ENCODE results near the gene HS6ST2. TPM values are rescaled to one million over a fixed set of nuclear protein-coding genes. Genes with fewer than 3 reads are reported as not detected.
A peak's percentile ranks its signal among the peaks of the same experiment; 100 is the strongest.
"Not testable (repeated sequence)": the region's sequence is repeated elsewhere in the genome, so short reads cannot be mapped to it uniquely, and the experiment has no call there.

HS6ST2 gene
- total RNA-seq, 1 donor from 2014 or later: 14.8 TPM

GRCh38 chrX:132955690-132956089, 2.7 kb downstream of the HS6ST2 start:
- TF ChIP-seq CTCF (IDR thresholded peaks at IDR 0.05; ENCODE audit: unreplicated experiment): no peak
- no peak for DNase-seq (ENCODE audit: low spot score, unreplicated experiment)
- Mint-ChIP-seq H3K4me1 (ENCODE audit: low read depth) (peaks cover 28% of the 10 kb centered on the region), H3K9me3 (ENCODE audit: low read depth) (no peaks in the 10 kb centered on the region), H3K4me3 (ENCODE audit: low read depth) (peak overlapping the region; percentile 82), H3K27ac (no peak overlapping the region), H3K27me3 (peaks cover 39% of the 10 kb centered on the region), H3K36me3 (ENCODE audit: insufficient read depth) (no peaks in the 10 kb centered on the region)

DNA sequence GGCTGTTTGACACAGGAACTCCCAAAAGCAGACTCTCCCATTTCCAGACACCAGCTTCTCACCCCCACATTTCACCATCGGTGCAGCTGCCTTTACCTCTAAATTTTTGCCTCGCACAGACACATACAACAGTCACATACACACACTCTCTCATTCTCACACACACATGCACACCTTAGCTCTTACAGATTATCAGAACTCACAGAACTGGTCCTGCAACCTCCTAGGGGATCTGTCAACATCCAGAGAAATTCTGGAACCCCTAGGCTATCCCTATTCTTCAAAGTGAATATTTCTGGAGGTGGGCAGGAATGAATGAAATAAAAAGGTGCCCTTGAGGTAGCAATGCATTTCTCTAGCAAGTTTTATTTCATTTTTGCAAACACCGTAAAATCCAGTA, 4.1 kb downstream of the HS6ST2 start:
- Mint-ChIP-seq H3K9me3 (ENCODE audit: low read depth) (no peaks in the 10 kb centered on the region), H3K4me3 (ENCODE audit: low read depth) (no peak overlapping the region), H3K4me1 (ENCODE audit: low read depth) (peaks cover 35% of the 10 kb centered on the region), H3K27me3 (peaks cover 27% of the 10 kb centered on the region), H3K27ac (no peak overlapping the region), H3K36me3 (ENCODE audit: insufficient read depth) (no peaks in the 10 kb centered on the region)
- no peak for TF ChIP-seq CTCF (IDR thresholded peaks at IDR 0.05; ENCODE audit: unreplicated experiment)
- no peak for DNase-seq (ENCODE audit: low spot score, unreplicated experiment)

GRCh38 chrX:132953354-132953753, 5.1 kb downstream of the HS6ST2 start:
- Mint-ChIP-seq H3K36me3 (ENCODE audit: insufficient read depth) (no peaks in the 10 kb centered on the region), H3K27ac (no peak overlapping the region), H3K9me3 (ENCODE audit: low read depth) (no peaks in the 10 kb centered on the region), H3K4me1 (ENCODE audit: low read depth) (peaks cover 39% of the 10 kb centered on the region), H3K4me3 (ENCODE audit: low read depth) (no peak overlapping the region), H3K27me3 (peaks cover 18% of the 10 kb centered on the region)
- no peak for TF ChIP-seq CTCF (IDR thresholded peaks at IDR 0.05; ENCODE audit: unreplicated experiment)
- no peak for DNase-seq (ENCODE audit: low spot score, unreplicated experiment)

DNA sequence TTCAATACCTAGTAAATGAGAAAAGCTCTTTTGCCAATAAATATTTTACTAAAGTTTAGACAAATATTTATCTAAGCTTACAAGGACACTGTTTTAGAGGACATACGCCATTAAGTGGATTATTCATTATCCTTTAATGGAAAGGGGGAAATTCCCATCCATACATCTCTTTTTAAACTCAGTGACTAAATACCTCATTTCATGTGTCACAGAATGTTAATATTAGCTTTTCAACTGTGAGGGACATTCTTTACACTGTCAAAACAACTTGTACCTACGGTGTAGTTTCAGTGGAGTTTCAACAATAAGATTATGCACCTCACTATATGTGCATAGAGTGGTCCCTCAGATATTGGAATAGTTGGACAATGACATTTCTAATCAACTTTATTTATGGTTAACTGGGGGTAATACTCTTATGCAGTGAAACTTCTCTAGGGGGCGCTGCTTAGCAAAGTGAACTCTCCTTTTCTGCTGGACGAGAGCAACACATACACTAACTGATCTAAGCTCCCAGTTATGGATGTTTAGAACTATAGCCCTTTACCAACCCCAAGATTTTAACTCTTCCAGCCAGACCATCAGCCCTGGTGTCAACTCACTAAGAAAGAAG, 9.7 kb downstream of the HS6ST2 start:
- Mint-ChIP-seq H3K36me3 (ENCODE audit: insufficient read depth) (peaks cover 6% of the 10 kb centered on the region), H3K4me3 (ENCODE audit: low read depth) (no peak overlapping the region), H3K9me3 (ENCODE audit: low read depth) (peaks cover 7% of the 10 kb centered on the region), H3K27me3 (no peaks in the 10 kb centered on the region), H3K4me1 (ENCODE audit: low read depth) (peaks cover 34% of the 10 kb centered on the region), H3K27ac (peak overlapping the region; percentile 54)
- peak; percentile 58 for TF ChIP-seq CTCF (IDR thresholded peaks at IDR 0.05; ENCODE audit: unreplicated experiment)
- DNase-seq (ENCODE audit: low spot score, unreplicated experiment): no peak

DNA sequence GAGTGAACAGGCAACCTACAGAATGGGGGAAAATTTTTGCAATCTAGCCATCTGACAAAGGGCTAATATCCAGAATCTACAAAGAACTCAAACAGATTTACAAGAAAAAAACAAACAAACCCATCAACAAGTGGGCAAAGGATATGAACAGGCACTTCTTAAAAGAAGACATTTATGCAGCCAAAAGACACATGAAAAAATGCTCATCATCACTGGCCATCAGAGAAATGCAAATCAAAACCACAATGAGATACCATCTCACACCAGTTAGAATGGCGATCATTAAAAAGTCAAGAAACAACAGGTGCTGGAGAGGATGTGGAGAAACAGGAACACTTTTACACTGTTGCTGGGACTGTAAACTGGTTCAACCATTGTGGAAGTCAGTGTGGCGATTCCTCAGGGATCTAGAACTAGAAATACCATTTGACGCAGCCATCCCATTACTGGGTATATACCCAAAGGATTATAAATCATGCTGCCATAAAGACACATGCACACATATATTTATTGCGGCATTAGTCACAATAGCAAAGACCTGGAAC, 13.3 kb downstream of the HS6ST2 start:
- peaks cover 33% of the 10 kb centered on the region for H3K4me1 Mint-ChIP-seq (ENCODE audit: low read depth)
- not testable (repeated sequence) for H3K36me3 Mint-ChIP-seq (ENCODE audit: insufficient read depth)

DNA sequence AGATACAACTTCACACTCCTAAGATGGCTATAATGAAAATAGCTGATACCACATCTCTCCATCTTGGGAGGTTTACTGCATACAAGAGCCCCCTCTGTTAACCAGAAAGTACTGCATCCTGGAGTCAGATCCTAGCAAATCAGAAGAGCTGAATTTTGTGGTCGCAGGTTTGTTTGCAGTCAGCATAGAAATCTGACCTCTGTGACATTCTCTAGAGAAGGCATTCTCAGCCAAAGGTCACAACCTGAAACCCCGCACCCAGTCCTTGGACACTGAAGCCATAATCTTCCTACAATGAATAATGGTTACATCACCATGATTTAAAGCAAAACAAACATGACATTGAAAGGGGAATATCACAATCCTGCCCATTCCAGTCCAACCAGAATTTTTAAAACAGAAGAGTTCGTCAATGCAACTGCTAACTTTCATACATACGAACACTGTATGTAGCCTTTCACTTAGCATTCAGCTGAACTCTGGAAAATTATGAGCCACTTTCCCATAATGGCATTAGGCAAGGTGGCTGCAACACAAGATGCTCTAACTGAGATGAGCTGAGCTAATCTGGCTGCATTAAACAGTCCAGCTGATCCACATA, 17.6 kb downstream of the HS6ST2 start:
- no peaks in the 10 kb centered on the region for H3K27me3 Mint-ChIP-seq
- H3K27ac Mint-ChIP-seq: peak overlapping the region; percentile 92
- peaks cover 6% of the 10 kb centered on the region for H3K36me3 Mint-ChIP-seq (ENCODE audit: insufficient read depth)
- peaks cover 3% of the 10 kb centered on the region for H3K9me3 Mint-ChIP-seq (ENCODE audit: low read depth)
- DNase-seq (ENCODE audit: low spot score, unreplicated experiment): no peak
- no peak overlapping the region for H3K4me3 Mint-ChIP-seq (ENCODE audit: low read depth)
- peak; percentile 59 for TF ChIP-seq CTCF (IDR thresholded peaks at IDR 0.05; ENCODE audit: unreplicated experiment)
- H3K4me1 Mint-ChIP-seq (ENCODE audit: low read depth): peaks cover 23% of the 10 kb centered on the region

More for the DNA sequence above, 13.3 kb downstream of the HS6ST2 start:
- not testable (repeated sequence) for H3K4me3 Mint-ChIP-seq (ENCODE audit: low read depth); H3K9me3 Mint-ChIP-seq (ENCODE audit: low read depth); DNase-seq (ENCODE audit: low spot score, unreplicated experiment); H3K27me3 Mint-ChIP-seq; H3K27ac Mint-ChIP-seq

All from progenitor cell of endocrine pancreas (in vitro differentiated cells).